ENCODE results near the gene SUGP2.

SUGP2 gene

DNA sequence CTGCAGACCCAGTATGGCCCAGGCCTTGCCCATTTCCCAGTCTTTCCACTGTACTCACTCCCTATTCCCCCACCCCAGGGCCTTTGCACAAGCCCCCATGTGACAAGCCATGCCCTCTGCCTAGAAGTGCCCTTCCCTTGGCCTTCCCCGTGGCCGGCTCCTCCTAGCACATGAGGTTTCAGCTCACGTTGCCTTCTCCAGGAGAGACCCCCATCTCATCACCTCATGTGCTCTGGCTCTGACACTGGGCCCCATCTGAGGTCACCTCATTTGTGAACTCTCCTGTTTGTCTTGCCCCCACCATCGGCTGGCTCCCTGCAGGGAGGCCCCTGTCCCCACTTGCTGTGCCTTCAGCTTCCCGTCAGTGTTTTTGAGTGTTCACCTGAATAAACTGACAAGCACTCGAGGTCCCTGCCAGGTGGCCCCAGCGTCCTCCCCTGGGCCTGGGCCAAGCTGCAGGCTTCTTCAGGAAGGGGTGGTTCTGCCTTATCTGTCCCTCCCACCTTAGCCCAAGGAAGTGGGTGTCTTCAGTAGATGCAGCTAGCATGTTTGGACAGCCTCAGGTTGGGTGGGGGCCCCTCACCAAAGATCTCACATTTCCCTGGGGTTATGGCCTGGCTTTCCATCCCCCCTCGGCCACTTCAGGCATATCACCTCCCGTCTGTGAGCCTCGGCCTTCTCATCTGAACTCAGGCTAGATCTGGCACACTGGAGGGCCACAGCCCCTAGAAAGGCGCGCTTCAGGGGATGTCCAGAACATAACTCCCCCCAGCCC, 26.7 kb upstream of the SUGP2 start:
- TF ChIP-seq TAF1 (IDR thresholded peaks at IDR 0.05; ENCODE audit: low read depth, low read length) (no peak), SPI1 (IDR thresholded peaks at IDR 0.05; ENCODE audit: low read depth, low read length) (no peak), POLR2AphosphoS5 (IDR thresholded peaks at IDR 0.05; ENCODE audit: low read depth, low read length) (no peak), PAX5 (IDR thresholded peaks at IDR 0.05; ENCODE audit: insufficient read depth, low read length, severe bottlenecking) (no peak), POU2F2 (IDR thresholded peaks at IDR 0.05; ENCODE audit: low read depth, low read length) (no peak), POLR2A (IDR thresholded peaks at IDR 0.05; ENCODE audit: low read depth, low read length) (no peak)
- DNase-seq (ENCODE audit: insufficient read length, low spot score): no peak
- FAIRE-seq: no peak

DNA sequence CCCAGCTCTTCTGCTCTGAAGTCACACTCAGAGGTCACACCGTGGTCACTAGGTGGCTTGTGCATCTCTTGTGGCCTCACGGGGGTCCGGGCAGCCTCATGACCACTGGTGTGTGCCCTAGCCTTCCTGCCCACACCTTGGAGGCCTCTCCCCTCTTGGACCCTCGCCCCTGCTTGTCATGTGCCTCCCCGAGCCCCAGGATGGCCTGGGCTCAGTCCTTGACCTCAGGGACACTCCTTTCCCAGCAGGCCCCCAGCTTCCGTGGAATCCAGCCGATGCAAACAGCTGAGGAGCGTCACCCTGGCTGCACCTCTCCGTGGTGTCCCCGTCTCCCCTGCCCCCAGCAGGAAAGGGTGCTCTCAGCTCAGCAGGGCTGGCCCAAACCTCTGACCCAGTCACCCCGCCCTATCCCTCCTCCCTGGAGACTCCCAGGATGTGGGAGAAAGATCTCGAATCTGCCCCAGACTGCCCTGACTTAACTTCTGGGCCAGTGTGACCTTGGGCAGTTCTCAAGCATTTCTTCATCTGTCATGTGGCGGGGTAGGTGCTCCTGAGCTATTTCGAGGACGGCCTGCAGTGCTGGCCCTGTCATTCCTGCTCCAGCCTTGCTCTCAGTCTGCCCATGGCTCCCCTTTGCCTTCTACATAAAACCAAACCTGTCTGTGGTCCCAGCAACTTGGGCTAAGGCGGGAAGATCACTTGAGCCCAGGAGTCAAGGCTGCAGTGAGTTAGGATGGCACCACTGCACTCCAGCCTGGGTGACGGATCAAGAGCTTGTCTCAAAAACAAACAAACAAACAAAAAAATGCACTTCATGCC, 25.9 kb upstream of the SUGP2 start:
- no peak for FAIRE-seq
- TF ChIP-seq SPI1 (IDR thresholded peaks at IDR 0.05; ENCODE audit: low read depth, low read length): no peak
- no peak for DNase-seq (ENCODE audit: insufficient read length, low spot score)

DNA sequence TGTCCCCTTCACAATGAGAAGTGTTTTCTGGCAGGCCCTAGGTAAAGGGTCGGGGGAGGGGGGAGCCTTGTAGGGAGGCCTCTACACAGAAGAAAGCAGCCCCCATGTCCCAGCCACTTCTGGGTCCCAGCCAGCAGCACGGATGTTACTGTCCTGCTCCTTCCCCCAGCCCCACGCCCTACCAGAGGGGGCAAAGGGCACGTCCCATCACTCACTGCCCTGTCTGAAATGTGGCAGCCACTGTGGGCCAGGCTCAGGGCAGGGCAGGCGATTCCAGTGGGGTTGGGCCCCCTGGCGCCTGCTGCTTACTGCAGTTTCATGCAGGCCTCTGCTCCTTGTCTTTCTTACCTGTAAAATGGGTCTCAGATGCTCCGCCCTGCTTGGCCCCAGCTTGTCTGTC, 24.4 kb upstream of the SUGP2 start:
- no peak for TF ChIP-seq POU2F2 (IDR thresholded peaks at IDR 0.05; ENCODE audit: low read depth, low read length)
- TF ChIP-seq SPI1 (IDR thresholded peaks at IDR 0.05; ENCODE audit: low read depth, low read length): no peak
- no peak for FAIRE-seq
- no peak for DNase-seq (ENCODE audit: insufficient read length, low spot score)

DNA sequence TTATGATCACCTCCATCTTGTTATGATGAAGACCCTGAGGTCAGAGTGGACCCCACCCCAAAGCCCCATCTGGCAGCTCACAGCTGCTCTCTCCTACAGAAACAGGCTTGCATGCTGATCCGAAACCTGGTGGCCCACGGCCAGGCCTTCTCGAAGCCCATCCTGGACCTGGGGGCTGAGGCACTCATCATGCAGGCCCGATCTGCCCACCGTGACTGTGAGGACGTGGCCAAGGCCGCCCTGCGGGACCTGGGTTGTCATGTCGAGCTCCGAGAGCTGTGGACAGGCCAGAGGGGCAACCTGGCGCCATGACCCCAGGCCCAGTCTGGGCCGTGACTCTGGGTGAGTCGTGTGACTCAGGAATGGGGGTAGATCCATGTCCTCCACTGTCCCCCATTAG, 24.0 kb upstream of the SUGP2 start:
- FAIRE-seq (no peak), DNase-seq (ENCODE audit: insufficient read length, low spot score) (no peak)
- no peak for TF ChIP-seq POU2F2 (IDR thresholded peaks at IDR 0.05; ENCODE audit: low read depth, low read length)
- TF ChIP-seq POLR2AphosphoS5 (IDR thresholded peaks at IDR 0.05; ENCODE audit: low read depth, low read length): no peak

DNA sequence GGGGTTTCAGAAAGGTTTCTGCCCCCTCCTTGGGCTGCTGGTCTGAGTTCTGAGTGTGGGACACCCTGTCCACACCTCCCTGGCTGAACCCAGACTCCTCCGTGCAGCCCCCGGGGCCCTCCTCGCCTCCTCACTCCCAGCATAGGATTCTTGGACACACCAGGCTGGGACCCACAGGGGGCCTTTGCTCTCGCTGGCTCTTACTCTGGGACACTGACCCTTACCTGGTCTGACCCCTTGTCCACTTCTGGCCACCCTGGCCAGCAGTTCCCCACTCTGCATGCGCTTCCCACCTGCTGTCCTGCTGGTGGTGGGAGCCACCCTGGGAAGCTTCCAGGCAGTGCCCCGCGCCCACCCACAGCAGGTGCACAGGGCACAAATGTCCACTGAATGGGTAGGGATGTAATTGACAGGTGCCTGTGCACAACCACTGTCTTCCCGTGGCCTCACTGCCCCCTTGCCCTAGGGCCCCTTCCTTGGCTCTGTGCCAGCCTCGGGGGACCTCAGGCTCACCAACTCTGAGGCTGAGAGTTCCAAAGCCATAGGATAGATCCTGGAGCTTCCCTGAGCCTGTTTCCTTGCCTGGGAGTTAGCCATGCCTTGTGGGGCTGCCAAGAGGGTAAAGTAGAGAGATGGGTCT, 23.4 kb upstream of the SUGP2 start:
- TF ChIP-seq POLR2A (IDR thresholded peaks at IDR 0.05; ENCODE audit: low read depth, low read length): no peak
- TF ChIP-seq POU2F2 (IDR thresholded peaks at IDR 0.05; ENCODE audit: low read depth, low read length): no peak
- TF ChIP-seq SPI1 (IDR thresholded peaks at IDR 0.05; ENCODE audit: low read depth, low read length): no peak
- no peak for TF ChIP-seq TAF1 (IDR thresholded peaks at IDR 0.05; ENCODE audit: low read depth, low read length)
- no peak for TF ChIP-seq POLR2AphosphoS5 (IDR thresholded peaks at IDR 0.05; ENCODE audit: low read depth, low read length)
- TF ChIP-seq PAX5 (IDR thresholded peaks at IDR 0.05; ENCODE audit: insufficient read depth, low read length, severe bottlenecking): no peak
- DNase-seq (ENCODE audit: insufficient read length, low spot score) (no peak), FAIRE-seq (no peak)

DNA sequence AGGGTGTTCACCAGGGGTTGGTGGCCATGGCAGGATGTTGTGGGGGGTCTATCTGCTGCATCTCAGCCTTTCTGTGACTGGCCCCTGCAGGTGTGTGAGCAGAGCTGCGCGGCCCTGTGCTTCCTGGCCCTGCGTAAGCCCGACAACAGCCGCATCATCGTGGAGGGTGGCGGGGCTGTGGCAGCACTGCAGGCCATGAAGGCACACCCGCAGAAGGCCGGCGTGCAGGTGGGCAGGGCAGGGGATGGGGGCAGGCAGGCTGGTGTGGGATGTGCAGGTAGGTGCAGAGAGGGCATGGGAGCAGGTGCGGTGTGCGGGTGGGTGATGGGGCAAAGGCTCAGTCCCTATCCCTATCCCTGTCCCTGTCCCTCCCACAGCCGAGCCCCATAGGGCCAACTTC, 22.4 kb upstream of the SUGP2 start:
- FAIRE-seq (no peak), DNase-seq (ENCODE audit: insufficient read length, low spot score) (no peak)
- TF ChIP-seq POLR2AphosphoS5 (IDR thresholded peaks at IDR 0.05; ENCODE audit: low read depth, low read length) (no peak), TAF1 (IDR thresholded peaks at IDR 0.05; ENCODE audit: low read depth, low read length) (no peak), POLR2A (IDR thresholded peaks at IDR 0.05; ENCODE audit: low read depth, low read length) (no peak), POU2F2 (IDR thresholded peaks at IDR 0.05; ENCODE audit: low read depth, low read length) (no peak), PAX5 (IDR thresholded peaks at IDR 0.05; ENCODE audit: insufficient read depth, low read length, severe bottlenecking) (no peak), SPI1 (IDR thresholded peaks at IDR 0.05; ENCODE audit: low read depth, low read length) (no peak)

DNA sequence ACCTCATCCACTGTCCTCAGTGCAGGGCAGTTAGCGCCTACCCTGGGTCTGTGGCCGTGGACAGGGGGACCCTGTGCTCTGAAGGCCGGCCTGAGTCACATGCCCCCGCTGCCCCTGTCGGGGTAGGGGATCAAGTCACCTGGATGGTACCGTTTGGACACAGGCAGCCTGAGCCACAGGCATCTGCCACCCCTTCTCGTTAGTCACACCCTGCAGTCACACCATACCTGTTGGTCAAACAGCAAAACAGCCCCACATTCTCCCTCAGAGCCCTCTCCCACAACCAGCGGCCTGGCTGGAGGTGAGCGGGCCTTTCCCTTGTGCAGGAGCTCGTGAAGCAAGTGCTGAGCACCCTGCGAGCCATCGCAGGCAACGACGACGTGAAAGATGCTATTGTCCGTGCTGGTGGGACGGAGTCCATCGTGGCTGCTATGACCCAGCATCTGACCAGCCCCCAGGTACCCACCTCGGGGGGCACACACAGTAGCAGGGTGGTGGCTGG, 21.7 kb upstream of the SUGP2 start:
- TF ChIP-seq POU2F2 (IDR thresholded peaks at IDR 0.05; ENCODE audit: low read depth, low read length) (no peak), POLR2AphosphoS5 (IDR thresholded peaks at IDR 0.05; ENCODE audit: low read depth, low read length) (no peak), TAF1 (IDR thresholded peaks at IDR 0.05; ENCODE audit: low read depth, low read length) (no peak), SPI1 (IDR thresholded peaks at IDR 0.05; ENCODE audit: low read depth, low read length) (no peak), POLR2A (IDR thresholded peaks at IDR 0.05; ENCODE audit: low read depth, low read length) (no peak), PAX5 (IDR thresholded peaks at IDR 0.05; ENCODE audit: insufficient read depth, low read length, severe bottlenecking) (no peak)
- FAIRE-seq: no peak

DNA sequence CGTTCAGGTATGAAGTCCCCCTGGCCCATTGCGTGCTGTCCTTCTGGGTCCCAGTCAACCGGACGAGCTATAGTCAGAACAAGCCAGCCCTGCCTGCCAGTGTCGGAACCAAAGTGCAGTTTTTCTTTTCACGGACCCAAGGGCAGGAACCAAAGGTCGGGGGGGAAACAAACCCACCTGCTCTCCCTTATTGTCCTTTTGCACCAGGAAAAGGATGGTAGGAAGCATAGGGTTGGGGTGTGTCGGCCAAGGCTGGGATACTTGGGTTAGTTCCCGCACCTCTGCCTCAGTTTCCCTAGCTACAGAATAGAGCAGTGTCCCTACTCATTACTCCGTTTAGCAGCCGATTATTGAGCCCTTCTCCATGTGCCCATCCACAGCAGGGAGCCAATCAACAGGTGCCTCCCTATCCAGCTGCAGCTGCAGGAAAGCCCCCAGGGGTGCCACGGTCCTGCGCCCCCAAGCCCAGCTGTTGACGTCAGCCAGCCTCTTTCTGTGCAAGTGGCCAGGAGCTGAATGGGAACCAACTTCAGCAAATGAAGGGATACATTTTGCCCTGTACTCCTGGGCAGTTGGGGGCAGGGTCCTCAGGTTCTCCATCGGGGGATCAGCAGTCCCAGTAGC, 21.1 kb upstream of the SUGP2 start:
- FAIRE-seq: no peak
- TF ChIP-seq POLR2AphosphoS5 (IDR thresholded peaks at IDR 0.05; ENCODE audit: low read depth, low read length) (no peak), POLR2A (IDR thresholded peaks at IDR 0.05; ENCODE audit: low read depth, low read length) (no peak), POU2F2 (IDR thresholded peaks at IDR 0.05; ENCODE audit: low read depth, low read length) (no peak), PAX5 (IDR thresholded peaks at IDR 0.05; ENCODE audit: insufficient read depth, low read length, severe bottlenecking) (no peak), SPI1 (IDR thresholded peaks at IDR 0.05; ENCODE audit: low read depth, low read length) (no peak), TAF1 (IDR thresholded peaks at IDR 0.05; ENCODE audit: low read depth, low read length) (no peak)
- DNase-seq (ENCODE audit: insufficient read length, low spot score): no peak

More for the DNA sequence above, 21.7 kb upstream of the SUGP2 start:
- no peak for DNase-seq (ENCODE audit: insufficient read length, low spot score)

DNA sequence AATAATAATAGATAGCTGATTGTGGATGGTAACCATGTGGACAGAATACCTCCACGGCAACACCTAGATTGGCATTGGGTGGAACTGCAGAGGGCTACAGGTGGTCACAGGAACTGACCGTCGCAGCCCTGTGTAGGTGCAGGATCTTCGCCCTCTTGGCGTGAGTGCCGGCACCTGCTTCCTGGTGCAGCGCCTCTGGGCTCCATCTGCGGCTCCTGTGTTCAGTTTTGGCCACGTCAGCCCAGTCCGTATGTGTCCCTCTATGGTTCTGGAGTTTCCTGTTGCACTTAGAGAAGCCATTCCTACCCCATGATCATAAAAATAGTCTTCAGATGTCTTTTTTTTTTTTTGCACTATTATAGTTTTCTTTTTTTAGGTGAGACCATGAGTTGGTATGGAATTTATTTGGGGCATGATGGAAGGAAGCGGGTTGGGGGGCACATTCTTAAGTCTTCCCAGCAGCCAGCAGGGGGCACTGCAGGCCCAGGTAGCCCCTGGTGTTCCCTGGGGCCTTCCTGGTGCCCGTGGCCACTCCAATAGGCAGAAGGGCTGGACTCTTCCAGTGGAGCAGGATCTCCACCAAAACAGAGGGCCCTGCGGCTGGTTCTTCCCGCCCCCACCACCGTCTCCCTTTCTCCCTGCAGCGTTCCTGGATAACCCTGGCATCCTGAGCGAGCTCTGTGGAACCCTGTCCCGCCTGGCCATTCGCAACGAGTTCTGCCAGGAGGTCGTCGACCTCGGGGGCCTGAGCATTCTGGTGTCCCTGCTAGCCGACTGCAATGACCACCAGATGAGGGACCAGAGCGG, 20.4 kb upstream of the SUGP2 start:
- DNase-seq (ENCODE audit: insufficient read length, low spot score) (peak; percentile 70), FAIRE-seq (no peak)
- TF ChIP-seq SPI1 (IDR thresholded peaks at IDR 0.05; ENCODE audit: low read depth, low read length) (no peak), POLR2A (IDR thresholded peaks at IDR 0.05; ENCODE audit: low read depth, low read length) (no peak), POLR2AphosphoS5 (IDR thresholded peaks at IDR 0.05; ENCODE audit: low read depth, low read length) (no peak), POU2F2 (IDR thresholded peaks at IDR 0.05; ENCODE audit: low read depth, low read length) (no peak), PAX5 (IDR thresholded peaks at IDR 0.05; ENCODE audit: insufficient read depth, low read length, severe bottlenecking) (no peak), TAF1 (IDR thresholded peaks at IDR 0.05; ENCODE audit: low read depth, low read length) (no peak)

Data from GM12891 (cell line).